CD4-positive, CD25-positive, alpha-beta regulatory T cell (primary cell): ENCODE results near the gene MLF2. TPM values are rescaled to one million over a fixed set of nuclear protein-coding genes. Genes with fewer than 3 reads are reported as not detected.

Source experiments
- ATAC-seq, 2 donors: fragments of 150-1000 bp; cut with Tn5 transposase; one replicate each; pipeline ENCODE4 v1.10.0; 2021; ENCODE audit warnings: low read depth in 2 of 2, moderate number of reproducible peaks in 2 of 2, moderate library complexity in 1 of 2
- DNase-seq, 3 donors: peaks; one replicate each; pipeline versions ENCODE4 v3.0.0 to v3.0.0-alpha.2; 2012 to 2022; ENCODE audit warnings: mixed read lengths in 1 of 3
- H3K27ac ChIP-seq: one replicate; pipeline ENCODE4 v1.7.0; 2013; ENCODE audit warnings: mild to moderate bottlenecking, low read length; ENCODE audit not compliant: insufficient read depth, poor library complexity, severe bottlenecking
- H3K27me3 ChIP-seq: one replicate; pipeline ENCODE4 v1.7.0; 2013; ENCODE audit warnings: low read length; ENCODE audit not compliant: control insufficient read depth, insufficient read depth
- H3K36me3 ChIP-seq: one replicate; pipeline ENCODE4 v1.7.0; 2013; ENCODE audit warnings: mild to moderate bottlenecking, low read length, moderate library complexity; ENCODE audit not compliant: control insufficient read depth, insufficient read depth
- H3K4me1 ChIP-seq: 2 replicates; pipeline ENCODE4 v1.7.0; 2013; ENCODE audit warnings: mild to moderate bottlenecking, low read length; ENCODE audit not compliant: insufficient read depth, control insufficient read depth, poor library complexity, severe bottlenecking
- H3K4me3 ChIP-seq: one replicate; pipeline ENCODE4 v1.7.0; 2013; ENCODE audit warnings: low read depth, mild to moderate bottlenecking, low read length, moderate library complexity
- H3K9me3 ChIP-seq, 2 experiments: 1 replicate in 1 of 2; 2 replicates in 1 of 2; pipeline ENCODE4 v1.7.0; 2013; ENCODE audit warnings: low read length in 2 of 2, mild to moderate bottlenecking in 1 of 2, moderate library complexity in 1 of 2; ENCODE audit not compliant: control insufficient read depth in 2 of 2
- H3K27ac Mint-ChIP-seq, 3 donors: one replicate each; pipeline ENCODE4 v1.8.0; 2020 to 2022; ENCODE audit warnings: mild to moderate bottlenecking in 3 of 3, mixed read lengths in 3 of 3, moderate library complexity in 2 of 3
- H3K27me3 Mint-ChIP-seq: one replicate; pipeline ENCODE4 v1.8.0; 2022; ENCODE audit warnings: mild to moderate bottlenecking, mixed read lengths
- H3K36me3 Mint-ChIP-seq: one replicate; pipeline ENCODE4 v1.8.0; 2020; ENCODE audit warnings: mixed read lengths
- H3K4me1 Mint-ChIP-seq, 4 donors: one replicate each; pipeline ENCODE4 v1.8.0; 2020 to 2022; ENCODE audit warnings: mixed read lengths in 4 of 4, mild to moderate bottlenecking in 1 of 4
- H3K4me3 Mint-ChIP-seq, 4 donors: one replicate each; pipeline ENCODE4 v1.8.0; 2020 to 2022; ENCODE audit warnings: mild to moderate bottlenecking in 4 of 4, mixed read lengths in 4 of 4, moderate library complexity in 3 of 4
- H3K9me3 Mint-ChIP-seq, 7 donors: one replicate each; pipeline ENCODE4 v1.8.0; 2020 to 2022; ENCODE audit warnings: mixed read lengths in 7 of 7, mild to moderate bottlenecking in 3 of 7, moderate library complexity in 2 of 7
- polyA plus RNA-seq, 4 donors: library from polyadenylated mRNA; unstranded; fragments of 300-500 nt; fragmentation: Illumina TruSeq; gene quantifications; one replicate each; pipeline ENCODE4 v1.2.3, GENCODE V29; 2021
- total RNA-seq: library from RNA; stranded (reverse); gene quantifications from one replicate; pipeline ENCODE4 v1.2.3, GENCODE V29; 2022

Gene MLF2
- total and polyA plus RNA-seq, 5 donors from 2014 or later: 101 to 124 (median 110) TPM

DNA sequence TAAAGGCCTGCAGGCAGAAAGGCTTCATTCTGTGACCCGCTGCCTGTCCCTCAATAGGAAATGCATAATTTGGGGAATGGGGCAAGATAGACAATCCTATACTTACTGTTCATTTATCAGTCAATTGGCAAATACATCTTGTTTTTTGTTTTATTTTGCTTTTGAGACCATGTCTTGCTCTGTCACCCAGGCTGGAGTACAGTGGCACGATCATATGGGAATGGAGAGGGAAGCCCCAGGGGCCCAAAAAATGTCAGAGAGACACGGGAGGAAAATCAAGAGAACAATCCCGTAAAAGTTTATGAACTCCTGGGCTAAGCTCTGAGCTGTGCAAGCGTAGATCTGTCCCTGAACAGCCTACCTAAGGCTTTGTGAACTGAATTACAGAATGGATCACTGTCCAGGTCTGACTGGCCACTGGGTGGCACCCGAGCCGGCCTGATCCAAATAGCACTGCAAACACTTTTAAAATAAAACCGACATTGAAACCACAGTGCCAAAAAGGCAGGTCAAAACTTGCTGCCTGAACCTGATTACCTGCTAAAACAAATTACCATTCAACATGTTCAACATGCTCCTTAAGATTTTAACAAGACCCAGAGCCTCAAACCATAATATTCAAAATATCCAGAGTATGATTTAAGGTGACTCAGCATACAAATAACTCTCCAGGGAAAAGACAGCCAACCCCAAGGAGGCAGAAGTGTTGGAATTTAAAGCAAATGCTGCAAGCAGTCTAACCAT is 17.3 kb downstream of the MLF2 start:
- Histone ChIP-seq H3K9me3 (no peaks in the 10 kb centered on the region), H3K27ac (no peak overlapping the region), H3K4me3 (no peak overlapping the region), H3K36me3 (peaks cover 25% of the 10 kb centered on the region), H3K27me3 (no peaks in the 10 kb centered on the region), H3K4me1 (no peaks in the 10 kb centered on the region)
- peak overlapping the region in 1 of 3 donors; percentile 38 for H3K27ac Mint-ChIP-seq
- H3K27me3 Mint-ChIP-seq: no peaks in the 10 kb centered on the region
- DNase-seq: peak in 2 of 3 donors; percentile 42 to 58
- H3K9me3 Mint-ChIP-seq: no peaks in the 10 kb centered on the region
- no peak overlapping the region for H3K4me3 Mint-ChIP-seq
- peak; percentile 43 to 52 for ATAC-seq
- peaks cover 26% of the 10 kb centered on the region for H3K36me3 Mint-ChIP-seq
- H3K4me1 Mint-ChIP-seq: peaks cover 0 to 5% (median 2%) of the 10 kb centered on the region in 4 donors

DNA sequence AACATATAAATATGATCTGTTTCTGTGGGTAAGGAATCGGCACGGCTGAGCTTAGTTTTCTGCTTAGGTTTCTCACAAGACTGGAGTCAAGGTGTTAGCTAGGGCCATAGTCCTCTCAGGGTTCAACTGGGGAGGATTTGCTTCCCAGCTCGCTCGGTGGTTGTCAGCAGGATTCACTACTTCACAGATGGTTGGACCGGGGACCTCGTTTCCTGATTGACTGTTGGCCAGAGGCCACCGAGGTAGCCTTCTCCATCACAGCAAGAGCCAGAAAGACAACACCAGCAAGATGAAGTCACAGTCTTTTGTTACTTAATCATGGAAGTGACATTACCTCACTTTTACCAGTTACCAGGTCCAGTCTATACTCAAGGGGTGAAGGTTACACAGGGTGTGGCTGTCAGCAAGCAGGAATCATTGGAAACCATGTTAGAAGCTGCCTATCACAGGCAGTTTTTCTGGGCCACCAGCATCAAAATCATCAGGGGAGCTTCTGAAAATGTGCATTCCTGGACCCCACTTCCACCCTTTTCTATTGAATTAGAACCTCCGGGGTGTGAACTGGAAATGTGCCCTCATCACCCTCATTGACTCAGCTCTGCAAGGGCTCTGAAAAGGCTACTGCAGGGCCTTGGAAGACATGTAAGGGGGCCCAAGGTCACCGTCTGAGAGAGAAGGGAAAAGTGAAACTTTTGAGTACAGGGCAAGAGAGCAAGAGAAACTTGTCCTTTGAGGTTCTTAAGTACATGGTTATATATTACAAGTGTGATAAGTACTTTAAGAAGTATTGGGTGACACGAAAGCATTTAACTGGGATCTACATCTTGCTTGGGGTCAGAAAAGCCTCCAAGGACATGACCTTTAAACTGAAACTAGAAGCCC is 18.2 kb downstream of the MLF2 start:
- Mint-ChIP-seq H3K36me3 (peaks cover 33% of the 10 kb centered on the region), H3K4me3 (no peak overlapping the region), H3K9me3 (no peaks in the 10 kb centered on the region), H3K27ac (peak overlapping the region in 1 of 3 donors; percentile 38), H3K27me3 (no peaks in the 10 kb centered on the region), H3K4me1 (peaks cover 0 to 5% (median 2%) of the 10 kb centered on the region in 4 donors)
- ATAC-seq: no peak
- Histone ChIP-seq H3K9me3 (no peaks in the 10 kb centered on the region), H3K36me3 (peaks cover 34% of the 10 kb centered on the region), H3K27me3 (no peaks in the 10 kb centered on the region), H3K4me1 (no peaks in the 10 kb centered on the region), H3K27ac (no peak overlapping the region), H3K4me3 (no peak overlapping the region)
- DNase-seq: no peak

DNA sequence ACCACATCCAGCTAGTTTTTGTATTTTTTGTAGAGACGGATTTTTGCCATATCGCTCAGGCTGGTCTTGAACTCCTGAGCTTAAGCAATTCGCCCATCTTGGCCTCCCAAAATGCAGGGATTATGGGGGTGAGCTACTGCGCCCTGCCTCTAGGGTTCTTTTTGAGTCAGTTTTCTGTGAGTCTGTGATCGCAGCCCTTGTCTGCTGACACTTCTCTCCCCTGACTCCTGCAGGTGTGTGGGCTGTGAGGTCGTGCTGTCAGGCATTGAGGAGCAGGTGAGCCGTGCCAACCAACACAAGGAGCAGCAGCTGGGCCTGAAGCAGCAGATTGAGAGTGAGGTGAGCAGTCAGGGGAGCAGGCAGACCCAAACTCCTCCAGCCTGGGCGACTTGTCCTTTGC is 22.8 kb downstream of the MLF2 start:
- Mint-ChIP-seq H3K4me1 (peaks cover 0 to 15% (median 6%) of the 10 kb centered on the region in 4 donors), H3K27ac (no peak overlapping the region), H3K9me3 (no peaks in the 10 kb centered on the region), H3K4me3 (no peak overlapping the region), H3K27me3 (peaks cover 4% of the 10 kb centered on the region), H3K36me3 (peaks cover 45% of the 10 kb centered on the region)
- H3K4me3 ChIP-seq: no peak overlapping the region
- DNase-seq (no peak), ATAC-seq (no peak)
- H3K27ac ChIP-seq: no peak overlapping the region
- peaks cover 54% of the 10 kb centered on the region for H3K36me3 ChIP-seq
- H3K9me3 ChIP-seq: no peaks in the 10 kb centered on the region
- no peaks in the 10 kb centered on the region for H3K27me3 ChIP-seq
- H3K4me1 ChIP-seq: no peaks in the 10 kb centered on the region

DNA sequence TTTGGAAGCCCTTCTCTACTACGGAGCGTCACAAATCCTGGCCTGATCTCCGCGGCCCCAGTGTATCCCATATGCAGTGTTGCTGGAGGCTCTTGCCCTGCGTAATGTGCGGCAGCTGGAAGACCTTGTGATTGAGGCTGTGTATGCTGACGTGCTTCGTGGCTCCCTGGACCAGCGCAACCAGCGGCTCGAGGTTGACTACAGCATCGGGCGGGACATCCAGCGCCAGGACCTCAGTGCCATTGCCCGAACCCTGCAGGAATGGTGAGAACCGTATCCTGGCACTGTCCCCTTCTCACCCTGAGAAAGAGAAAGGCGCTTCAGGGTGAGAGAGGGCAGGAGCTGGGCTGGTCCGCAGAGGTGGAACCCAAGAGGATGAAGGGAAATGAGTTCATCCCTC is 23.8 kb downstream of the MLF2 start:
- H3K36me3 Mint-ChIP-seq: peaks cover 38% of the 10 kb centered on the region
- DNase-seq: no peak

DNA sequence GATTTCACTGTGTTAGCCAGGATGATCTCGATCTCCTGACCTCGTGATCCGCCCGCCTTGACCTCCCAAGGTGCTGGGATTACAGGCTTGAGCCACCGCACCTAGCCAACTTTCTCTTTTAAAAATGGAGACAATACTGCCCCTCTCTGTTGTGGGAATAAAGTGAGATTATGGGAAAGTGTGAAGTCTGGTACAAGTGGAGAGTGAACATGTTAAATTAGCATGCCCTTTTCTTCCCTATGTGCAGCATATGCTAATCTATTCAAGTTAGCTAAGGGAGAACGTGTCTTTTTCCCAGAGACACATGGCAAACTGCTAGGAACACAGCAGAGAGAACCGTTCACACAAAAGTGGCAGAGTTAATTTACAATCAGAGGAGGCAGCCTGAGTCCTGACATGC is 27.6 kb downstream of the MLF2 start:
- Histone ChIP-seq H3K4me1 (peaks cover 15% of the 10 kb centered on the region), H3K27me3 (no peaks in the 10 kb centered on the region), H3K9me3 (no peaks in the 10 kb centered on the region), H3K36me3 (peaks cover 26% of the 10 kb centered on the region), H3K27ac (no peak overlapping the region), H3K4me3 (no peak overlapping the region)
- Mint-ChIP-seq H3K27ac (peak overlapping the region in 1 of 3 donors; percentile 23), H3K27me3 (peaks cover 11% of the 10 kb centered on the region), H3K4me1 (peaks cover 5 to 30% (median 18%) of the 10 kb centered on the region in 4 donors), H3K36me3 (peaks cover 23% of the 10 kb centered on the region), H3K9me3 (peaks cover 0 to 1% (median 0%) of the 10 kb centered on the region in 7 donors), H3K4me3 (peak overlapping the region; percentile 30 to 49 (median 40))
- ATAC-seq (no peak), DNase-seq (no peak)

More for the DNA sequence above, 23.8 kb downstream of the MLF2 start:
- Histone ChIP-seq H3K27ac (no peak overlapping the region), H3K9me3 (no peaks in the 10 kb centered on the region), H3K4me1 (peaks cover 9% of the 10 kb centered on the region), H3K4me3 (no peak overlapping the region), H3K27me3 (no peaks in the 10 kb centered on the region), H3K36me3 (peaks cover 47% of the 10 kb centered on the region)
- Mint-ChIP-seq H3K9me3 (no peaks in the 10 kb centered on the region), H3K27me3 (peaks cover 4% of the 10 kb centered on the region), H3K27ac (no peak overlapping the region), H3K4me3 (peak overlapping the region in 1 of 4 donors; percentile 74), H3K4me1 (peaks cover 0 to 21% (median 10%) of the 10 kb centered on the region in 4 donors)
- ATAC-seq: no peak

DNA sequence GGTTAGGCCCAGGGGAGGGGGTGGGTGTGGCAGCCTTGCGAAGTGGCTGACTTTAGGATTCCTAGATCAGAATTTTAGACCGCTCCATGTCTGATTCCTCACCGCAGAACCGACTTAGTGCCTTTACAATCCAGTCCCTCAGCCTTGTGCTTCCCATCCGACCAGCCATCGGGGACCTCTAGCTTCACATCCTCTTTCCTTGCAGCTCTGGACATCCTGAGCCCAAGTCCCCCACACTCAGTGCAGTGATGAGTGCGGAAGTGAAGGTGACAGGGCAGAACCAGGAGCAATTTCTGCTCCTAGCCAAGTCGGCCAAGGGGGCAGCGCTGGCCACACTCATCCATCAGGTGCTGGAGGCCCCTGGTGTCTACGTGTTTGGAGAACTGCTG is 28.5 kb downstream of the MLF2 start:
- DNase-seq (no peak), ATAC-seq (no peak)
- Histone ChIP-seq H3K36me3 (peaks cover 17% of the 10 kb centered on the region), H3K9me3 (no peaks in the 10 kb centered on the region), H3K4me1 (peaks cover 15% of the 10 kb centered on the region), H3K27me3 (no peaks in the 10 kb centered on the region), H3K27ac (peak overlapping the region; percentile 85), H3K4me3 (peak overlapping the region; percentile 85)
- peaks cover 14% of the 10 kb centered on the region for H3K36me3 Mint-ChIP-seq
- peaks cover 0 to 1% (median 0%) of the 10 kb centered on the region in 7 donors for H3K9me3 Mint-ChIP-seq
- peaks cover 5 to 28% (median 18%) of the 10 kb centered on the region in 4 donors for H3K4me1 Mint-ChIP-seq
- peak overlapping the region; percentile 90 to 98 (median 92) for H3K4me3 Mint-ChIP-seq
- peak overlapping the region; percentile 92 to 99 (median 97) for H3K27ac Mint-ChIP-seq
- peaks cover 11% of the 10 kb centered on the region for H3K27me3 Mint-ChIP-seq

DNA sequence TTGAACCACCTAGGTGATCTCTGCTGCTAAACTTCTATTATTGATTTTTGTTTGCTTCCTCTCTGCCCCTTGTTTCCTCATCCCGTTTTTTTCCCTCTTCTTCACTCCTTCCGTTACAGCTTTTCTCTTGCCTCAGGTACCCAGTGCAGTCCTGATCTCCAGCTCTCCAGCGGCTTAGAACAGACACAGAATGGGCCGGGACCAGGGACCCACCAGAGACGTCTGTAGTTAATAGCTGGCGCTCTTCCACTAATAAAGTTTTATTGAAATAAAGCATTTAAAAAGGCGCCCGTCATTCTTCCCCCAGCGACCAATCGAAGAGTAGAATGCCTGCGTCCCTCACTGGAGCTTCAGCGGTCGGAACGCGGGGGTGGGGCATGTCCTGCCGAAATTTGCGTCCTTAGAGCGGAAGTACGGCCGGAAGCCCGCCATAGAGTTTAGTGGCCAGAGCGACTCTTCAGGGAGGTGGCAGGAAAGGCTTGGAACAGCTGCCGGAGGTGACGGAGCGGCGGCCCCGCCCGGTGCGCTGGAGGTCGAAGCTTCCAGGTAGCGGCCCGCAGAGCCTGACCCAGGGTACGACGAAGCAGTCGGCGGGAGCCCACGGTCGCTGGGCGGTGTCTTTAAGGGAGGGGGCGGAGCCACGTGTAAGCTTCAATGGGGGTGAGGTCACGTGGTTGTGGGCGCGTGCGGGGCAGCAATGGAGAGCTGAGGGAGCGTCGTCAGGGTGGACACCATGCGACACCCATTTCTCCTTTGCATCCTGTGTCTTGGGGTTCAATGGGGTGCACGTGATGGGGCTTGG is 29.1 kb downstream of the MLF2 start, which contains the start of gene COPS7A:
Gene COPS7A (plus strand): TSS at position 440 of the 802 bp plus-strand sequence. CDS start 611 bp downstream, outside the sequence.
- H3K4me3 Mint-ChIP-seq: peak within 1 kb of the TSS; percentile 90 to 98 (median 92)
- peak within 1 kb of the TSS; percentile 85 for H3K27ac ChIP-seq
- H3K4me1 ChIP-seq: peaks cover 15% of the 10 kb centered on the region
- H3K36me3 Mint-ChIP-seq: peaks cover 13% of the 10 kb centered on the region
- ATAC-seq: peak; percentile 89 to 93
- H3K4me1 Mint-ChIP-seq: peaks cover 5 to 28% (median 18%) of the 10 kb centered on the region in 4 donors
- peak within 1 kb of the TSS; percentile 85 for H3K4me3 ChIP-seq
- no peaks in the 10 kb centered on the region for H3K27me3 ChIP-seq
- no peaks in the 10 kb centered on the region for H3K9me3 ChIP-seq
- H3K27ac Mint-ChIP-seq: peak within 1 kb of the TSS; percentile 92 to 99 (median 97)
- peaks cover 0 to 1% (median 0%) of the 10 kb centered on the region in 7 donors for H3K9me3 Mint-ChIP-seq
- peaks cover 11% of the 10 kb centered on the region for H3K36me3 ChIP-seq
- peaks cover 11% of the 10 kb centered on the region for H3K27me3 Mint-ChIP-seq
- DNase-seq: peak; percentile 90 to 100 (median 94)
